HG03108 (cell line): Measurements from ENCODE around the gene TFAM.
"Not testable (repeated sequence)": the region's sequence is repeated elsewhere in the genome, so short reads cannot be mapped to it uniquely, and the experiment has no call there.

Source experiments
- ATAC-seq: cut with Tn5 transposase; IDR thresholded peaks from one replicate; pipeline ENCODE4 v1.9.1; 2021; ENCODE audit warnings: moderate library complexity; ENCODE audit not compliant: unreplicated experiment

Gene TFAM

GRCh38 chr10:58372607-58373441 is 12.4 kb upstream of the TFAM start:
- peak; percentile 63 for ATAC-seq

DNA sequence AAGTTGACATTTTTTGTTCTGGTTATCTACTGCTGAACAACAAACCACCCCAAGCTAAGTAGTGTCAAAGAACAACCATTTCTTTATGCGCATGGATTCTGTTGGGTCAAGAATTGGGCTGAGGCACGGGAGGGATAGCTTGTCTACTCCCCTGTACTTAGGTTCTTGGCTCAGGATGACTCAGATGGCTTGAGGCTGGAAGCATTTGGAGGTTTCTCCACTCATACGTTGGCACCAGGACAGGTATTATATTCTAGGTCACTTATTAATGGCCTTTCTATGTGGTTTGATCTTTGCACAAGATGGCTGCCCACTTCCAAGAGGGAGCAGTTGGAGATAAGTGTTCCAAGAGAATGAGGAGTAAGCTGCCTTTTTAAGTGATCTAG is 11.8 kb upstream of the TFAM start:
- no peak for ATAC-seq

- no peak for ATAC-seq
These were observed 2.7 kb upstream of the TFAM start for GRCh38 chr10:58382489-58382995.

DNA sequence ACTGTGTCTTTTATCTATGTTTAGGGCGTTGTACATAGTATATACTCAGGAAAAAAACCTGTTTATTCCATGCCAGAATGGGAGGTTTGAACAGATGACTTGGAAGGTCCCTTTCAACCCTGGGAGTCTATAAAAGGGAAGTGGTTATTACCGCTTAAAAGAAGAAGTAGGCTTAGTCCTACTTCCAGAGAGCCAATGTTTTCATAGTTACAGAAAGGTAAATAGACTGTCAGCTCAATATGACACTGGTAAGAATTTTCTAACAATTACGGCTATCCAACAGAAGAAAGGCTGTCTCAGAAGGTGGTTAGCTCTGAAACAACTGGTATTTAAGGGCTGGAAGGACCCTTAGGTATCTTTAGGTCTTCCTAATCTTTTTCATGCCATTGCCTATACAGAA is 1.1 kb upstream of the TFAM start:
- ATAC-seq: peak; percentile 47

DNA sequence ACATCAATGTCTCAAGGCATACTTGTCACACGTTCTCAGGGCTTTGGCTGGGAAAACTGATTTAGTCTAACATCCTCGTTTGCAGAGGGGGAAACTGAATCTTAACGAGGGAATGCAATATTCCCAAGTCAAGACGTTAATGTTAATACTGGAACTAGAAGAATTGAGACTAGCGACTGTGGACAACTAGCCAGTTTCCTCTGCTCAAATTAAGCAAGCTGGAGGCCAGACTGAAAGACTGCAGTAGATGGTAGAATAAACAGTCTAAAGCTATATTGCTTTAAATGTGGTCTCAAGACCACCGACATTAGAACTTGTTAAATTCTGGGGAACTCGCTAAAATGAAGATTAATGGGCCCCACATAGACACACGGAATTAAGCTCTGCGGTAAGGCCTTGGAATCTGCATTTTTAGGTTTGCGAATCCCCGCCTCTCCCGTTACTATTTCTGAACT is 639 bp upstream of the TFAM start:
- no peak for ATAC-seq

GRCh38 chr10:58385784-58386112 is 538 bp downstream of the TFAM start:
- peak; percentile 5 for ATAC-seq

GRCh38 chr10:58389024-58389423 is 3.8 kb downstream of the TFAM start:
- no peak for ATAC-seq

DNA sequence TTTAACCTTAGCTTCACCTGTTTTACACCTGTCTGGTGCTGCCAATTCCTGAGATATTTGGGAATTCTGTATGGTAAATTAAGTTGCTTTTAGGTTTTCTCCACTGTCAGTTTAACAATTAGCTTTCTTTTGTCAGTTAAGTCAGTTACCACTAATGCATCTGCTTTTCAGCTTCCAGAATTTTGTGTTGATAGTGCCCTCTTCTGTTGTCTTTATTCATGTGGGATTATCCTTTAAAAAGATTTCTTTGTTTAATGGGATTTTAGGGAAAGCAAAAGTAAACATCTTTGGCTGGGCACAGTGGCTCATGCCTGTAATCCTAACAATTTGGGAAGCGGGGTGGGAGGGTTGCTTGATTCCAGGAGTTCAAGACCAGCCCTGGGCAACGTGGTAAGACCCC is 8.1 kb downstream of the TFAM start:
- no peak for ATAC-seq

GRCh38 chr10:58394471-58394870 is 9.3 kb downstream of the TFAM start:
- no peak for ATAC-seq

GRCh38 chr10:58396057-58396456 is 10.8 kb downstream of the TFAM start:
- no peak for ATAC-seq

DNA sequence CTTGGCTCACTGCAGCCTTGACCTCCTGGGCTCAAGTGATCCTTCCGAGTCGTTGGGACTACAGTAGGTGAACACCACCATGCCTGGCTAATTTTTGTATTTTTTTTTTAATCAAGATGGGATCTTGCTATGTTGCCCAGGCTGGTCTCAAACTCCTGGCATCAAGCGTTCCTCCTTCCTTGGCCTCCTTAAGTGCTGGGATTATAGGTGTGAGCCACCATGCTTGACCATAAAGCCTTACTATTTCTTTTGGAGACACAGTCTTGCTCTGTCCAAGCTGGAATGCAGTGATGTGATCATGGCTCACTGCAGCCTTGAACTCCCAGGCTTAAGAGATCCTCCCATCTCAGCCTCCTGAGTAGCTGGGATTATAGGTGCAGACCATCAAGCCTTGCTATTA is 12.6 kb downstream of the TFAM start:
- no peak for ATAC-seq

DNA sequence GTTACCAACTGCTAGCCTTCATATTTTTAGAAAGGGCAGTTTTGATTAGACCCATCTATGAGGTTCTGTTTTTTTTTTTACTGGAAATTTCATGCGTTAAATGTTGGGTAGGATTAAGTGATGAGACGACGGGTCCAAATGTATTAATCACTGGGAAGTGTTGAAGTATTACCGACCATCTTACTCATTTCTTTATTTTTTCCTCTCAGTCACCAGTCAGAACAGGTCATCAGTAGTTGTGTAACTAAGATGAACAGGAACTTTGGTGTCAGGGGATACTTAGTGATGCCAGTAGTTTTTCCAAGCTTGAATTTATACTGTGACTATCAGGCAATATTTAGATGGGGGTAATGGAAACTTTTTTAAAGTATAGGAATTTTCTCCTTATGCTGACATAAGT is 14.2 kb downstream of the TFAM start:
- ATAC-seq: no peak

DNA sequence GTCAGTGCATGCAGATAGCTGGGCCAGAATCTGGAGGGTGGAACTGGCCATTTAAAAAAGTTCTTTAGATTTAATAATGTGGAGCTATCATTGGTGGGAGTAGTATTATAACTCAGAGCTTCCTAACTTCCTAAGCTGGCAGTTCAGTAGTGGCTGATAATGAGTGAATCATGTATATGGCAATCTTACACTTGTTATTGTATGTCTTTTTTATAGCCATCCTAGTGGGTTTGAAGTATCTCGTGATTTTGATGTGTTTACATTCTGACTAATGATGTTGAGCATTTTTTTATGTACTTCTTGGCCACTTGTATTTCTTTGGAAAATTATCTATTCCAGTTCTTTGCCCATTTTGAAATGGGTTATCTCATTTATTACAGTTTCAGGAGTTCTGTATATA is 15.4 kb downstream of the TFAM start:
- no peak for ATAC-seq

- ATAC-seq: no peak
These were observed 18.8 kb downstream of the TFAM start for GRCh38 chr10:58404001-58404400.

GRCh38 chr10:58409956-58410610 is 24.9 kb downstream of the TFAM start:
- no peak for ATAC-seq

DNA sequence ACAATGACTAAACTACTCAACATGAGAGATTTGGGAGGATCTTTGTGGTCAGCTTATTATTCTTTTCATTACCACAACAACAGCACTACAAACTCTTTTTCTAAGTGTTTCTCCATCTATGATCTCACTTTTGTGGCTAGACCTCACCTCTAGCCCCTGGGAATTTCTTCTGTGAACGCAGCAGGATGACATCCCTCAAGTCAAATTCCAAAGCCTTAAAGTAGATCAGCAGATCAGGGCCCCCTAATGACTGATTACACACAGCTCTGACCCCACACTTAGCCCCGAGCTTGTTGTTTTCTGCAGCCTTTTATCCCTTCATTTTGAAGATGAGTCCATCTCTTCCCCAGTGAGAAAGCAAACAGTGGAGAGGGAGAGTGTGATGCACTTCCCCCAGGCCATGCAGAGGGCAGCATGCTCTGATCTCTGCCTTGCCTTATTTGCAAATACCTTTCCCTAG is 27.3 kb downstream of the TFAM start:
- ATAC-seq: no peak

DNA sequence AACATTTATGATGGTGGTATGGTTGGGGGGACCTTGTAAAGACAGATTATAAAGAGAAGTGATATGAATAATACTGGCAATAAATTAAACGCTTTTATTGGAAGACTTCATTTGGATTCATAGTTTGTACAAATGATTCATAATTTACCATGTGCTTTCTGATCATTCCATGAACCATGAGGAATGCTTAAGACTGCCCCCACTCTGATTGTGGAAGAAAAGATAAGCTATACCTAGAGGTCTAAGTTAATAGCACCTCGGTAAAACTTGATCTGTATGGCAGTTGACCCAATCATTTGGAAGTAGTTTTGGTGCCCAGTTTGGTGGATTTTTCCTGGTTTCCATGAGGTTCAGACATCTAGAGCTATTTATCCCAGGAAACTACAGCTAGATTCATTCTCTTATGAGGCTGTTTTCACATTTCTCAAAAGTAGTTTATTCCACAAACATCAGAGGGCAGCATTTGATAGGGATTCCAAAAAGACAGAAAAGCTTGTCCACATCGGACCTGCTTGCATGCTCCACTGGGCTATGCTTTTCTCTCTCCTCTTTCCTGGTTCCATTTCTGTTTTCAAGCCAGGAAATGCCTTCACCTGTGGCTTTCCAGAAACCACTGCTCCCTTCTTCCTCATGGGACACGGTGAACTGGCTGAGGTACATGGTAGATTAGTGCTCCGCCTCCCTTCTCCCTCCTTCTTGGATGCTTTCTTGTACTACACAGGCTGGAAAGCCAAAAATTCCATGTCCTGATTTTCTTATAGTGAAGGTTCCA is 29.2 kb downstream of the TFAM start:
- ATAC-seq: no peak

- ATAC-seq: no peak
These were observed 30.5 kb downstream of the TFAM start for GRCh38 chr10:58415757-58416156.

DNA sequence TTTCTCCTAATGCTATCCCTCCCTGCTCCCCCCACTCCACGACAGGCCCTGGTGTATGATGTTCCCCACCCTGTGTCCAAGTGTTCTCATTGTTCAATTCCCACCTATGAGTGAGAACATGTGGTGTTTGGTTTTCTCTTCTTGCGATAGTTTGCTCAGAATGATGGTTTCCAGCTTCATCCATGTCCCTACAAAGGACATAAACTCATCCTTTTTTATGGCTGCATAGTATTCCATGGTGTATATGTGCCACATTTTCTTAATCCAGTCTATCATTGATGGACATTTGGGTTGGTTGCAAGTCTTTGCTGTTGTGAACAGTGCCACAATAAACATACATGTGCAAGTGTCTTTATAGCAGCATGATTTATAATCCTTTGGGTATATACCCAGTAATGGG is 32.7 kb downstream of the TFAM start:
- not testable (repeated sequence) for ATAC-seq

DNA sequence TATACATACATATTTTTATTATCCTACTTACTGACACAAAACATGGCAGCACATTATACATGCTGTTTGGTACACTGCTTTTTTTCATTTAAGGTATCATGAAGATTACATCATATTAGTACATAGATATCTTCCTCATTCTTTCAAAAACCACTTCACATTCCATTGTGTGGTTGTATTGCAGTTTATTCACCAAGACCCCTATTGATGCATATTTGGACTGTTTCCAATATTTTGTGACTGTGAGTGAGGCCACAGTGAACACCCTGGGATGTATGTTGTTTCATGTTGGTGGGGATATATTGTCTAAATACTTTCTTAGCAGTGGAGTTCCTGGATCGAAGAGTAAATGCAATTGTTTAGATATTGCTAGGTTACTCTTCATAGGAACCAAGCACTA is 39.0 kb downstream of the TFAM start:
- ATAC-seq: no peak

DNA sequence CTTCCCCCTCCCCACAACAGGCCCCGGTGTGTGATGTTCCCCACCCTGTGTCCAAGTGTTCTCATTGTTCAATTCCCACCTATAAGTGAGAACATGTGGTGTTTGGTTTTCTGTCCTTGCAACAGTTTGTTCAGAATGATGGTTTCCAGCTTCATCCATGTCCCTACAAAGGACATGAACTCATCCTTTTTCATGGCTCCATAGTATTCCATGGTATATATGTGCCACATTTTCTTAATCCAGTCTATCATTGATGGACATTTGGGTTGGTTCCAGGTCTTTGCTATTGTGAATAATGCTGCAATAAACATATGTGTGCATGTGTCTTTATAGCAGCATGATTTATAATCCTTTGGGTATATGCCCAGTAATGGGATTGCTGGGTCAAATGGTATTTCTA is 43.2 kb downstream of the TFAM start:
- ATAC-seq: not testable (repeated sequence)

GRCh38 chr10:58431903-58432302 is 46.7 kb downstream of the TFAM start:
- no peak for ATAC-seq
